A673 (cell line): ENCODE data around the gene SLC25A26. TPM values are rescaled to one million over a fixed set of nuclear protein-coding genes. Genes with fewer than 3 reads are reported as not detected.

Experiments
- BruUV-seq: library from RNA; stranded (reverse); fragments of 400-500 nt; replicated peaks from 2 replicates; lab custom pipeline; 2021; lab: Mats Ljungman, UMichigan
- CTCF ChIA-PET: fragments of 300-600 bp; sonication (Branson Sonifier 250); formaldehyde crosslinking; loops from one replicate; lab custom pipeline; 2022; ENCODE audit warnings: antibody characterized with exemption; lab: Charles Lee
- POLR2A ChIA-PET: fragments of 300-600 bp; sonication (Branson Sonifier 250); formaldehyde crosslinking; loops from one replicate; lab custom pipeline; 2022; ENCODE audit warnings: antibody characterized with exemption; ENCODE audit not compliant: low non-redundant PET; lab: Charles Lee
- DNase-seq: peaks from one replicate; pipeline ENCODE4 v3.0.0-alpha.2; 2015; ENCODE audit warnings: low spot score
- H3K27ac ChIP-seq: fragments of 200-600 bp; sonication (generic); 2 replicates; pipeline ENCODE4 v1.5.1; 2016; ENCODE audit warnings: mixed run types, low read depth, mild to moderate bottlenecking, mixed read lengths, antibody characterized with exemption, low read length; ENCODE audit not compliant: poor library complexity, severe bottlenecking
- H3K27me3 ChIP-seq: fragments of 200-600 bp; sonication (generic); replicated peaks from 2 replicates; pipeline ENCODE4 v1.6.1; 2017; ENCODE audit warnings: mixed run types, low read depth, mild to moderate bottlenecking, mixed read lengths, antibody characterized with exemption, low read length; ENCODE audit not compliant: insufficient read depth, poor library complexity
- H3K36me3 ChIP-seq: fragments of 200-600 bp; sonication (generic); 2 replicates; pipeline ENCODE4 v1.6.1; 2016; ENCODE audit warnings: mixed run types, mild to moderate bottlenecking, mixed read lengths, antibody characterized with exemption, low read length; ENCODE audit not compliant: insufficient read depth, poor library complexity, severe bottlenecking
- H3K4me1 ChIP-seq: fragments of 200-600 bp; sonication (generic); 2 replicates; pipeline ENCODE4 v1.6.1; 2017; ENCODE audit warnings: mixed run types, mild to moderate bottlenecking, mixed read lengths, antibody characterized with exemption, low read length; ENCODE audit not compliant: insufficient read depth, poor library complexity, severe bottlenecking
- H3K4me3 ChIP-seq: fragments of 200-600 bp; sonication (generic); 2 replicates; pipeline ENCODE4 v1.5.1; 2016; ENCODE audit warnings: low read depth, mixed run types, mild to moderate bottlenecking, mixed read lengths, low read length; ENCODE audit not compliant: poor library complexity, severe bottlenecking
- H3K9me3 ChIP-seq: fragments of 200-600 bp; sonication (generic); 2 replicates; pipeline ENCODE4 v1.6.1; 2016; ENCODE audit warnings: mixed run types, low read depth, mild to moderate bottlenecking, mixed read lengths, antibody characterized with exemption, low read length; ENCODE audit not compliant: poor library complexity, severe bottlenecking
- CTCF ChIP-seq: fragments of 300-800, 200-600 bp; sonication (generic); conservative IDR thresholded peaks from 2 replicates; pipeline ENCODE4 v1.5.1; 2017; ENCODE audit warnings: low read depth, mild to moderate bottlenecking, antibody characterized with exemption, low read length, moderate library complexity, mixed read lengths
- EZH2 ChIP-seq: fragments of 200-600 bp; sonication (generic); IDR thresholded peaks from 2 replicates; pipeline ENCODE4 v1.6.1; 2017; ENCODE audit warnings: borderline replicate concordance, low read depth, mild to moderate bottlenecking, mixed read lengths, antibody characterized with exemption, low read length; ENCODE audit not compliant: poor library complexity, severe bottlenecking
- intact Hi-C: fragments of 100-400 bp; cut with micrococcal nuclease; formaldehyde crosslinking; loops from one replicate; pipeline ENCODE4 v1.10.0; 2022; ENCODE audit not compliant: unreplicated experiment
- total RNA-seq: library from RNA; stranded (reverse); gene quantifications from 2 replicates; pipeline ENCODE4 v1.2.3, GENCODE V29; 2021

The SLC25A26 gene
- total RNA-seq, 1 experiment from 2014 or later = 8.9 TPM

DNA sequence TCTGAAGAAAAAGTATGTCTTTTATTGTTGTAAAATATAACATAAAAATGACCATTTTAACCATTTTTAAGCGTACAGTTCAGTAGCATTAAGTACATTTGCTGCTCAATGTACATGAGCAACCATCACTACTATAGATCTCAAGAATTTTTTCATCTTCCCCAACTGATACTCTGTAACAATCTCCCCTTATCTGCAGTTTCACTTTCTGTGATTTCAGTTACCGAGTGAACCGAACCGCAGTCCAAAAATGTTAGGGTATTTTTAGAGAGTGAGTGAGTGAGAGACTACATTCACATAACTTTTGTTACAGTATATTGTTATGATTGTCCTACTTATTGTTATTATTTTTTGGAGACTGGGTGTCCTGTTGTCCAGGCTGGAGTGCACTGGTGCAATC is 9.0 kb upstream of the SLC25A26 start:
- no peak for DNase-seq
- ChIA-PET CTCF (no interaction called here), POLR2A (no interaction called here)
- Histone ChIP-seq H3K27me3 (no peaks in the 10 kb centered on the region), H3K9me3 (no peaks in the 10 kb centered on the region), H3K4me1 (no peaks in the 10 kb centered on the region), H3K27ac (no peak overlapping the region), H3K4me3 (no peak overlapping the region), H3K36me3 (no peaks in the 10 kb centered on the region)
- intact Hi-C loops = no loop called here
- BruUV-seq = no TSS peak
- TF ChIP-seq CTCF (no peak), EZH2 (no peak)

DNA sequence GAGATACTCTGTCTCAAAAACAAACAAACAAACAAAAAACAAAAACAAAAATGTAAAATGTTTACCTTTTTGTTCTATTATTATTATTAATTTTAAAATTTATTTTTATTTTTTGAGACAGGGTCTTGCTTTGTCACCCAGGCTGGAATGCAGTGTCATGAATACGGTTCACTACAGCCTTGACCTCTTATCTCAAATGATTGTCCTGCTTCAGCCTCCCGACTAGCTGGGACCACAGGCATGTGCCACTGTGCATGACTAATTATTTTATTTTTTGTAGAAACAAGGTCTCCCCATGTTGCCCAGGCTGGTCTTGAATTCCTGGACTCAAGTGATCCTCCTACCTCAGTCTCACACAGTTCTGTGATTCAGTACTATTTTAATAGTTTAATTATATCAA is 5.7 kb upstream of the SLC25A26 start:
- no peak overlapping the region for H3K27ac ChIP-seq
- CTCF ChIA-PET = no interaction called here
- TF ChIP-seq EZH2 (no peak), CTCF (no peak)
- POLR2A ChIA-PET = no interaction called here
- DNase-seq = no peak
- intact Hi-C loops = no loop called here
- BruUV-seq = no TSS peak
- no peaks in the 10 kb centered on the region for H3K4me1 ChIP-seq
- no peaks in the 10 kb centered on the region for H3K27me3 ChIP-seq
- no peak overlapping the region for H3K4me3 ChIP-seq
- no peaks in the 10 kb centered on the region for H3K9me3 ChIP-seq
- H3K36me3 ChIP-seq = no peaks in the 10 kb centered on the region

- BruUV-seq = no TSS peak
Observed at GRCh38 chr3:66220066-66220465, 735 bp upstream of the SLC25A26 start.

More at GRCh38 chr3:66220066-66220465, 735 bp upstream of the SLC25A26 start:
- intact Hi-C loops = no loop called here
- CTCF ChIA-PET = interaction anchor here (0.5 kb wide), 1 partner anchor 781 kb away, joined by 3 read pairs; no protein-coding TSS in a partner anchor
- H3K4me3 ChIP-seq = peak overlapping the region; percentile 69
- TF ChIP-seq EZH2 (no peak), CTCF (no peak)
- no peaks in the 10 kb centered on the region for H3K36me3 ChIP-seq
- no peaks in the 10 kb centered on the region for H3K9me3 ChIP-seq
- POLR2A ChIA-PET = no interaction called here
- no peak overlapping the region for H3K27ac ChIP-seq
- no peaks in the 10 kb centered on the region for H3K4me1 ChIP-seq
- H3K27me3 ChIP-seq = no peaks in the 10 kb centered on the region
- no peak for DNase-seq
